Lung (tissue), 12 donors: ENCODE results near the gene HMX1. TPM values are rescaled to one million over a fixed set of nuclear protein-coding genes. Genes with fewer than 3 reads are reported as not detected.

ENCODE experiments used
- ATAC-seq: fragments of 200-7000 bp; cut with Tn5 transposase; one replicate; pipeline ENCODE4 v1.9.1; 2020; ENCODE audit warnings: moderate number of reproducible peaks; ENCODE audit not compliant: insufficient read depth, low FRiP score
- DNase-seq, 3 donors: peaks; one replicate each; pipeline ENCODE4 v3.0.0-alpha.2; 2013 to 2017
- H3K27ac ChIP-seq, 2 donors: one replicate each; pipeline ENCODE4 v1.5.1; 2013; ENCODE audit warnings: mild to moderate bottlenecking in 2 of 2, moderate library complexity in 2 of 2, control low read depth in 1 of 2, inconsistent platforms in 1 of 2, low read depth in 1 of 2, low read length in 1 of 2
- H3K27me3 ChIP-seq, 3 donors: one replicate each; pipeline ENCODE4 v1.5.1; 2013; ENCODE audit warnings: low read length in 2 of 3; ENCODE audit not compliant: control insufficient read depth in 3 of 3, insufficient read depth in 3 of 3
- H3K36me3 ChIP-seq, 4 donors: one replicate each; pipeline ENCODE4 v1.5.1; 2013; ENCODE audit warnings: low read length in 4 of 4, mild to moderate bottlenecking in 1 of 4, moderate library complexity in 1 of 4; ENCODE audit not compliant: control insufficient read depth in 4 of 4, insufficient read depth in 4 of 4
- H3K4me1 ChIP-seq, 5 donors: one replicate each; pipeline ENCODE4 v1.5.1; 2013; ENCODE audit warnings: low read length in 5 of 5, mild to moderate bottlenecking in 2 of 5, moderate library complexity in 1 of 5; ENCODE audit not compliant: control insufficient read depth in 5 of 5, insufficient read depth in 5 of 5
- H3K4me3 ChIP-seq: one replicate; pipeline ENCODE4 v1.5.1; 2013; ENCODE audit warnings: mild to moderate bottlenecking, control low read depth, moderate library complexity
- H3K9ac ChIP-seq, 2 donors: one replicate each; pipeline ENCODE4 v1.5.1; 2013; ENCODE audit warnings: low read length in 2 of 2, control low read depth in 1 of 2; ENCODE audit not compliant: insufficient read depth in 1 of 2
- H3K9me3 ChIP-seq, 4 donors: one replicate each; pipeline ENCODE4 v1.5.1; 2013; ENCODE audit warnings: low read length in 3 of 4, mild to moderate bottlenecking in 1 of 4, moderate library complexity in 1 of 4; ENCODE audit not compliant: control insufficient read depth in 4 of 4, insufficient read depth in 3 of 4
- WGBS, 2 donors: extraction: QIAGEN DNeasy Blood & Tissue Kit; methylation state at CpG; one replicate each; pipeline ENCODE4 v1.1.7; 2013; 5-methylcytosine and 5-hydroxymethylcytosine counted together
- polyA plus RNA-seq, 2 donors: library from polyadenylated mRNA; stranded (reverse); fragments of 200-250 nt; gene quantifications; one replicate each; pipeline ENCODE4 v1.2.1, GENCODE V29; 2013
- total RNA-seq, 2 donors: library from RNA; depleted of rRNA in 1 of 2; stranded (reverse); fragments of >200 nt in 1 of 2; gene quantifications; one replicate each; pipeline ENCODE4 v1.2.1, GENCODE V29; 2014 to 2021
- TF ChIP-seq, protein P1 (sequence below): IDR thresholded peaks from 2 replicates; pipeline ENCODE4 v1.5.1; 2012; ENCODE audit warnings: mild to moderate bottlenecking; ENCODE audit errors: control extremely low read depth, extremely low read depth
- donor health status: control.
- donor health status: control.
- donor health status: Bipolar disorder and iron deficiency.
- donor health status: healthy.
- donor health status: DM: yes; HTN: yes; CAD: no.

Gene HMX1
- total and polyA plus RNA-seq, 4 donors, result not detected

DNA sequence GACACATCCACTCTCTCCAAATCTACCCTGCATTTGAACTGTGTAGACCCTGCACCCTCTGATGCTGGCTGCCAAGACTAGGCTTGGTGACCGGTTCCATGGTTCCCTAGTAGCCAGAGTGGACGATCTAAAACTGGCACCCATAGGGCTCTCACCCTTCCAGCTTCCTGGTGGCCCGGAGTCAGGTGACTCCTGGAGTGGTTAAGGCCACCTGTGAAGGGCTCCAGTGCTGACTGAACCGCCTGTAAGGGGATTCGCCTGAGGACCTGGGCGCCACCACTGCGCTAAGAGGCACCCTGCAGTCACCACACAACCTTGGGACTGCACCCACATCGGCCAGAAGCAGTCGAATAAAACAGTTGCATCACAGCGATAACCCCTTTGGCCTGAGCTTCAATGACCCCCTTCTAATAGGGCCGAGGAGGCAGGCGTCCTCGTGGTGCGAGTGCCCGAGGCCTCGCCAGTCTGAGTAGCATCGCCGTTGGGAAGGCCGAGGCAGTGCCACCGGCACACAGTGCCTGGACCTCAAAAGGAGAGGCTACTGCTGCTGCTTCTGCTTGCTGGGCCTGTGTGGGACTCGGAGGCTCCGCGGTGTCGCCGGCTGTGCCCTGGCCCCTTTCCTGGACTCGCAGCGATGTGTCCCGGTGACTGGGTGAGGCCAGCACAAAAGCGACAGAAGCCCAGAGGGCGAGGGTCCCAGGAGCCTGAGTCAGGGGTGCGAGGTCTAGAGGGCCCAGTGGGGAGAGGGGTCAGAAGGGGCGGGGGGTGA, 6.5 kb downstream of the HMX1 start:
- H3K9me3 ChIP-seq, result peaks cover 0 to 23% (median 0%) of the 10 kb centered on the region in 4 donors
- DNase-seq (no peak), ATAC-seq (no peak)
- H3K36me3 ChIP-seq, result no peaks in the 10 kb centered on the region
- H3K4me1 ChIP-seq, result peaks cover 0 to 3% (median 0%) of the 10 kb centered on the region in 5 donors
- TF ChIP-seq, protein P1, sequence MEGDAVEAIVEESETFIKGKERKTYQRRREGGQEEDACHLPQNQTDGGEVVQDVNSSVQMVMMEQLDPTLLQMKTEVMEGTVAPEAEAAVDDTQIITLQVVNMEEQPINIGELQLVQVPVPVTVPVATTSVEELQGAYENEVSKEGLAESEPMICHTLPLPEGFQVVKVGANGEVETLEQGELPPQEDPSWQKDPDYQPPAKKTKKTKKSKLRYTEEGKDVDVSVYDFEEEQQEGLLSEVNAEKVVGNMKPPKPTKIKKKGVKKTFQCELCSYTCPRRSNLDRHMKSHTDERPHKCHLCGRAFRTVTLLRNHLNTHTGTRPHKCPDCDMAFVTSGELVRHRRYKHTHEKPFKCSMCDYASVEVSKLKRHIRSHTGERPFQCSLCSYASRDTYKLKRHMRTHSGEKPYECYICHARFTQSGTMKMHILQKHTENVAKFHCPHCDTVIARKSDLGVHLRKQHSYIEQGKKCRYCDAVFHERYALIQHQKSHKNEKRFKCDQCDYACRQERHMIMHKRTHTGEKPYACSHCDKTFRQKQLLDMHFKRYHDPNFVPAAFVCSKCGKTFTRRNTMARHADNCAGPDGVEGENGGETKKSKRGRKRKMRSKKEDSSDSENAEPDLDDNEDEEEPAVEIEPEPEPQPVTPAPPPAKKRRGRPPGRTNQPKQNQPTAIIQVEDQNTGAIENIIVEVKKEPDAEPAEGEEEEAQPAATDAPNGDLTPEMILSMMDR, result no peak
- H3K27me3 ChIP-seq, result peaks cover 61 to 87% (median 75%) of the 10 kb centered on the region in 3 donors
- 17 to 20% methylated on average over 32 of the region's 32 CpGs for WGBS, 2 donors
- no peak overlapping the region for H3K4me3 ChIP-seq
- H3K9ac ChIP-seq, result no peak overlapping the region
- H3K27ac ChIP-seq, result no peak overlapping the region

GRCh38 chr4:8863686-8864682, 7.7 kb downstream of the HMX1 start:
- no peaks in the 10 kb centered on the region for H3K36me3 ChIP-seq
- peaks cover 0 to 20% (median 0%) of the 10 kb centered on the region in 4 donors for H3K9me3 ChIP-seq
- peaks cover 59 to 87% (median 71%) of the 10 kb centered on the region in 3 donors for H3K27me3 ChIP-seq
- no peak overlapping the region for H3K9ac ChIP-seq
- TF ChIP-seq, protein P1, result no peak
- peaks cover 0 to 3% (median 0%) of the 10 kb centered on the region in 5 donors for H3K4me1 ChIP-seq
- no peak overlapping the region for H3K27ac ChIP-seq
- ATAC-seq, result no peak
- H3K4me3 ChIP-seq, result no peak overlapping the region
- no peak for DNase-seq
- 9 to 15% methylated on average over 31 of the region's 31 CpGs for WGBS, 2 donors

GRCh38 chr4:8862800-8863685, 8.6 kb downstream of the HMX1 start:
- TF ChIP-seq, protein P1, result no peak
- WGBS, 2 donors, result 6 to 10% methylated on average over 40 to 41 of the region's 41 CpGs
- Histone ChIP-seq H3K9ac (no peak overlapping the region), H3K27me3 (peaks cover 59 to 87% (median 72%) of the 10 kb centered on the region in 3 donors), H3K27ac (no peak overlapping the region), H3K4me3 (no peak overlapping the region), H3K4me1 (peaks cover 0 to 4% (median 0%) of the 10 kb centered on the region in 5 donors), H3K9me3 (peaks cover 0 to 19% (median 0%) of the 10 kb centered on the region in 4 donors), H3K36me3 (no peaks in the 10 kb centered on the region)
- DNase-seq (no peak), ATAC-seq (no peak)
